Mesothelial cell of epicardium (in vitro differentiated cells): Measurements from ENCODE around the gene CACNB1. TPM values are rescaled to one million over a fixed set of nuclear protein-coding genes. Genes with fewer than 3 reads are reported as not detected.

Experiments
- DNase-seq, 2 experiments: peaks; one replicate each; pipeline ENCODE4 v3.0.0; 2021; ENCODE audit warnings: low spot score in 2 of 2; ENCODE audit not compliant: unreplicated experiment in 2 of 2
- H3K27ac Mint-ChIP-seq: 2 replicates; pipeline ENCODE4 v1.8.0; 2021; ENCODE audit warnings: mixed read lengths
- H3K27me3 Mint-ChIP-seq: 2 replicates; pipeline ENCODE4 v1.8.0; 2021; ENCODE audit warnings: low read depth, mixed read lengths
- H3K36me3 Mint-ChIP-seq: 2 replicates; pipeline ENCODE4 v1.8.0; 2021; ENCODE audit warnings: mixed read lengths
- H3K4me1 Mint-ChIP-seq: 2 replicates; pipeline ENCODE4 v1.8.0; 2021; ENCODE audit warnings: mixed read lengths
- H3K4me3 Mint-ChIP-seq: 2 replicates; pipeline ENCODE4 v1.8.0; 2021; ENCODE audit warnings: mild to moderate bottlenecking, moderate library complexity, mixed read lengths
- H3K9me3 Mint-ChIP-seq: 2 replicates; pipeline ENCODE4 v1.8.0; 2021; ENCODE audit warnings: mixed read lengths
- total RNA-seq: library from RNA; stranded (reverse); gene quantifications from 3 replicates; pipeline ENCODE4 v1.2.1, GENCODE V29; 2021
- TF ChIP-seq, protein P1 (sequence below): fragments of 200-600 bp; sonication (generic); IDR thresholded peaks from one replicate; pipeline ENCODE4 v1.5.0; 2021; ENCODE audit warnings: antibody characterized with exemption; ENCODE audit not compliant: unreplicated experiment

The CACNB1 gene
- total RNA-seq, 1 donor from 2014 or later, result 21.6 TPM

DNA sequence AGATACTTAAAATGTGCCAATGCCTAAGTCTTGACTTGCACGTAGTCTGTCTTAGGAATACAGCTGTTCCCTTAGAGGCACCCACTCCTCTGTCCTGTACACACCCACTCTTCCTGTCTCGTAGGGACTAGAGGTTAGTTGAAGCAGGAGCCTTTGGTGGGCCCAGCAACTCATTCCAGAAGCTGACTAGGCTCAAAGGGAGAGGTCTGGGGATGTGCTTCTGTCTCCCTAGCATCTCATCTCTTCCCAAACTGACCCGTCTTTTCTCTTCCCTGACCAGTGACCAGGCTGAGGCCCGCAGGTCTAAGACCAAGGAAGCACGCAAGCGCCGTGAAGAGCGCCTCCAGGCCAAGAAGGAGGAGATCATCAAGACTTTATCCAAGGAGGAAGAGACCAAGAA is 6.8 kb upstream of the CACNB1 start:
- H3K4me1 Mint-ChIP-seq, result peaks cover 28% of the 10 kb centered on the region
- peaks cover 18% of the 10 kb centered on the region for H3K27me3 Mint-ChIP-seq
- H3K36me3 Mint-ChIP-seq, result peaks cover 24% of the 10 kb centered on the region
- H3K4me3 Mint-ChIP-seq, result no peak overlapping the region
- no peak for DNase-seq
- H3K27ac Mint-ChIP-seq, result no peak overlapping the region
- H3K9me3 Mint-ChIP-seq, result no peaks in the 10 kb centered on the region
- TF ChIP-seq, protein P1, sequence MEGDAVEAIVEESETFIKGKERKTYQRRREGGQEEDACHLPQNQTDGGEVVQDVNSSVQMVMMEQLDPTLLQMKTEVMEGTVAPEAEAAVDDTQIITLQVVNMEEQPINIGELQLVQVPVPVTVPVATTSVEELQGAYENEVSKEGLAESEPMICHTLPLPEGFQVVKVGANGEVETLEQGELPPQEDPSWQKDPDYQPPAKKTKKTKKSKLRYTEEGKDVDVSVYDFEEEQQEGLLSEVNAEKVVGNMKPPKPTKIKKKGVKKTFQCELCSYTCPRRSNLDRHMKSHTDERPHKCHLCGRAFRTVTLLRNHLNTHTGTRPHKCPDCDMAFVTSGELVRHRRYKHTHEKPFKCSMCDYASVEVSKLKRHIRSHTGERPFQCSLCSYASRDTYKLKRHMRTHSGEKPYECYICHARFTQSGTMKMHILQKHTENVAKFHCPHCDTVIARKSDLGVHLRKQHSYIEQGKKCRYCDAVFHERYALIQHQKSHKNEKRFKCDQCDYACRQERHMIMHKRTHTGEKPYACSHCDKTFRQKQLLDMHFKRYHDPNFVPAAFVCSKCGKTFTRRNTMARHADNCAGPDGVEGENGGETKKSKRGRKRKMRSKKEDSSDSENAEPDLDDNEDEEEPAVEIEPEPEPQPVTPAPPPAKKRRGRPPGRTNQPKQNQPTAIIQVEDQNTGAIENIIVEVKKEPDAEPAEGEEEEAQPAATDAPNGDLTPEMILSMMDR, result no peak

DNA sequence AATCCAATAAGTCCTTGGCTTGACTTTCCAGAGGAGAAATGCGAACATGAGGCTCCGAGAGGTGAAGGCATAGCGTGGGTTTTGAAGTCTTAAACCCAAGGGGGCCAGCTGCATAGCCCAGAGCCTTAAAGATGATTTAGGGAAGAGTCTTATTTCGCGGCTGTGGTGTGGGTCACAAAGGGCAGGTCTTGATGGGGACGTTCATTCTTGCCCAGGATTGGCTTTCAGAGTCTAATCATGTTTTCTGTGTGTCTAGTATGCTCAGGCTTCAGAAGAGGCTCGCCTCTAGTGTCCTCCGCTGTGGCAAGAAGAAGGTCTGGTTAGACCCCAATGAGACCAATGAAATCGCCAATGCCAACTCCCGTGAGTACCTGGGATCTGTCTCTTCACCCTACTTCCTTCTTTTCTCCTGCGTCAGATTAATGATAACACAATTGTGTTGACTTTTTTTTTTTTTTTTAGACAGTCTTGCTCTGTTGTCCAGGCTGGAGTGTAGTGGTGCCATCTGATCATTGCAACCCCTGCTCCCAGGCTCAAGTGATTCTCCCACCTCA is 3.6 kb upstream of the CACNB1 start:
- no peaks in the 10 kb centered on the region for H3K27me3 Mint-ChIP-seq
- peaks cover 24% of the 10 kb centered on the region for H3K36me3 Mint-ChIP-seq
- TF ChIP-seq, protein P1, result no peak
- H3K27ac Mint-ChIP-seq, result peak overlapping the region; percentile 100
- H3K9me3 Mint-ChIP-seq, result no peaks in the 10 kb centered on the region
- peaks cover 32% of the 10 kb centered on the region for H3K4me1 Mint-ChIP-seq
- DNase-seq, result no peak
- H3K4me3 Mint-ChIP-seq, result peak overlapping the region; percentile 95

DNA sequence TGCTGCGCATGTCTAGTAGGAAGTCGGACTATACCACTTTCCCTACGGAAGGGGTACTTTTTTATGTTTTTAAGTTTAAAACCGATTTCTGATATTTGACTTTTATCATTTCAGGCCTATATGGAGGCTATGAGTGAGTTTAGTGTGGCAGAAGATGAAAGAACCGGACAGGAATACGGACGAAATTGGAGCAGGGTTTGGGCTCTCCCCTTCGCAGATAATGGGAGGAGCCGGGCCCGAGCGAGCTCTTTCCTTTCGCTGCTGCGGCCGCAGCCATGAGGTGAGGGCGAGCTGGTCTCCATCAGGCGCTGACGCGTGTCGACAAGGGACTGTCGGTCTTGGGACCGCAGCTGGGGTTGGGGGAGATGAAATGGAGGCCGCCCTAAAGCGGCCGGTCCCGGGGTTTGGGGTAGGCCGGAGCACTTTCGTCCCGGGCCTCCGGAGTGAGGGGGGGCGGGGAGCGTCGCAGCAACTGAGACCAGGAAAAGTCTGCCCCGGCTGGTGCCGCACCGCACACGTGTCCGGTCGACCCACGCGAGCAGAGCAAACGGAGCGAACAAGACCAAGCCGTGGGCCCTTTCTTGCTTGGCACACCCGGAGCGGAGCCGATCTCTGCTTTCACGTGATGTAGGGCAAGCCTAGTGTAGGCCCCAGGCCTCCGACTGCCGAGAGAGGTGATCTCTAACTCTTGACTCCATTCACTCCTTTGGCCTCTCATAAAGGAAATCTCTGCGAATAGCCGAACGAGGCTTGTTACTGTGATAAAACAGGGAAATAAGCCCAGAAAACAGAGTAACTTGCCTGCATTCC is 2.8 kb upstream of the CACNB1 start, which contains the start of gene RPL19:
RPL19 (plus strand) TSS at position 214 of the 810 bp plus-strand sequence; CDS start at position 276, 62 bp downstream.
- peaks cover 38% of the 10 kb centered on the region for H3K4me1 Mint-ChIP-seq
- H3K27ac Mint-ChIP-seq, result peak within 1 kb of the TSS; percentile 100
- TF ChIP-seq, protein P1, result no peak
- peak within 1 kb of the TSS; percentile 95 for H3K4me3 Mint-ChIP-seq
- peaks cover 24% of the 10 kb centered on the region for H3K36me3 Mint-ChIP-seq
- DNase-seq, result peak; percentile 53 to 81
- H3K9me3 Mint-ChIP-seq, result no peaks in the 10 kb centered on the region
- no peaks in the 10 kb centered on the region for H3K27me3 Mint-ChIP-seq

DNA sequence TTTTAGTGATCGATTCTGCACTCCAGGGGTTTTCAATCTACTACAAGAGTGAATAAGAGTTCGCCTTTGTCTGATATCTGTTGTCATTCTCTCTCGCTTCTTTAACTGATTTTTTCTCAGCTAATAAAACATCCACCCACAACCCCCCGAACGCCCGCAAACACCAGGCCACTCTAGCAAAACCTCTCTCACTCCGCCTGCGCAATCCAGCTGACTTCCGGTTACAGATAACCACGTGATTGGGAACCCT is 2.3 kb upstream of the CACNB1 start:
- Mint-ChIP-seq H3K9me3 (no peaks in the 10 kb centered on the region), H3K27me3 (no peaks in the 10 kb centered on the region), H3K27ac (peak overlapping the region; percentile 100), H3K4me1 (peaks cover 41% of the 10 kb centered on the region), H3K4me3 (peak overlapping the region; percentile 95), H3K36me3 (peaks cover 22% of the 10 kb centered on the region)
- TF ChIP-seq, protein P1, result no peak
- peak; percentile 66 to 84 for DNase-seq

DNA sequence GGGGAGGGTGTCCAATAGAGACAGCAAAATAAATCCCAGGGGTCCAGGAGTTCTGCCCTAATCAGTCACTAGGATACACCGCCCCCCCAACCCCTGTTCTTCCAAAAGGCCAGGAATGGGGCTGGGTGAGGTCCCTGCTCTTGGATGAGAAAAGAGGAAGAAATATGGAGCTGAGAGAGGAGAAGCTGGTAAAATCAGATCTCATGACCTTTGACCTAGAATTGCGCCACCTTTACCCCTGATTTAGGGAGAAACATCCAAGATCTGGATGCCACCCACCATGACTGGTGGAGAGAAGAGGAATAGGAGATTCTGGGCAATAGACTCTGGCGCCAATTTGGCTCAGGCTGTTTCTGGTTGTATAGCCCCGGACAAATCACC is 707 bp upstream of the CACNB1 start:
- peak overlapping the region; percentile 53 for H3K27ac Mint-ChIP-seq
- peaks cover 45% of the 10 kb centered on the region for H3K4me1 Mint-ChIP-seq
- TF ChIP-seq, protein P1, result no peak
- peaks cover 10% of the 10 kb centered on the region for H3K36me3 Mint-ChIP-seq
- peak overlapping the region; percentile 95 for H3K4me3 Mint-ChIP-seq
- no peaks in the 10 kb centered on the region for H3K9me3 Mint-ChIP-seq
- DNase-seq, result no peak
- H3K27me3 Mint-ChIP-seq, result no peaks in the 10 kb centered on the region
